ENCODE results near the gene TMC7.

Gene TMC7

GRCh38 chr16:18942061-18942460 is 41.7 kb upstream of the TMC7 start:
- no peaks in the 10 kb centered on the region for H3K27me3 ChIP-seq (replicated peaks; ENCODE audit: control insufficient read depth, insufficient read depth, low read length)
- H3K36me3 ChIP-seq (ENCODE audit: control insufficient read depth, insufficient read depth, low read length): no peaks in the 10 kb centered on the region
- TF ChIP-seq CTCF (IDR thresholded peaks at IDR 0.05; ENCODE audit: insufficient read depth, low read length, poor library complexity, severe bottlenecking): no peak
- DNase-seq (ENCODE audit: extremely low read depth, insufficient read length): no peak
- no peak overlapping the region for H3K4me3 ChIP-seq (replicated peaks; ENCODE audit: low read depth, low read length)

- H3K4me3 ChIP-seq (replicated peaks; ENCODE audit: low read depth, low read length): no peak overlapping the region
- H3K36me3 ChIP-seq (ENCODE audit: control insufficient read depth, insufficient read depth, low read length): no peaks in the 10 kb centered on the region
- no peak for TF ChIP-seq CTCF (IDR thresholded peaks at IDR 0.05; ENCODE audit: insufficient read depth, low read length, poor library complexity, severe bottlenecking)
- no peaks in the 10 kb centered on the region for H3K27me3 ChIP-seq (replicated peaks; ENCODE audit: control insufficient read depth, insufficient read depth, low read length)
- no peak for DNase-seq (ENCODE audit: extremely low read depth, insufficient read length)
Observed at GRCh38 chr16:18943414-18943813, 40.3 kb upstream of the TMC7 start.

- H3K36me3 ChIP-seq (ENCODE audit: control insufficient read depth, insufficient read depth, low read length): no peaks in the 10 kb centered on the region
- no peaks in the 10 kb centered on the region for H3K27me3 ChIP-seq (replicated peaks; ENCODE audit: control insufficient read depth, insufficient read depth, low read length)
- H3K4me3 ChIP-seq (replicated peaks; ENCODE audit: low read depth, low read length): no peak overlapping the region
- no peak for DNase-seq (ENCODE audit: extremely low read depth, insufficient read length)
- no peak for TF ChIP-seq CTCF (IDR thresholded peaks at IDR 0.05; ENCODE audit: insufficient read depth, low read length, poor library complexity, severe bottlenecking)
Observed at GRCh38 chr16:18945233-18945632, 38.5 kb upstream of the TMC7 start.

GRCh38 chr16:18948372-18949020 is 35.2 kb upstream of the TMC7 start:
- Histone ChIP-seq H3K27me3 (replicated peaks; ENCODE audit: control insufficient read depth, insufficient read depth, low read length) (no peaks in the 10 kb centered on the region), H3K36me3 (ENCODE audit: control insufficient read depth, insufficient read depth, low read length) (no peaks in the 10 kb centered on the region), H3K4me3 (replicated peaks; ENCODE audit: low read depth, low read length) (no peak overlapping the region)
- no peak for TF ChIP-seq CTCF (IDR thresholded peaks at IDR 0.05; ENCODE audit: insufficient read depth, low read length, poor library complexity, severe bottlenecking)
- DNase-seq (ENCODE audit: extremely low read depth, insufficient read length): no peak

GRCh38 chr16:18950469-18951185 is 33.1 kb upstream of the TMC7 start:
- TF ChIP-seq CTCF (IDR thresholded peaks at IDR 0.05; ENCODE audit: insufficient read depth, low read length, poor library complexity, severe bottlenecking): no peak
- H3K27me3 ChIP-seq (replicated peaks; ENCODE audit: control insufficient read depth, insufficient read depth, low read length): no peaks in the 10 kb centered on the region
- DNase-seq (ENCODE audit: extremely low read depth, insufficient read length): no peak
- H3K4me3 ChIP-seq (replicated peaks; ENCODE audit: low read depth, low read length): no peak overlapping the region
- no peaks in the 10 kb centered on the region for H3K36me3 ChIP-seq (ENCODE audit: control insufficient read depth, insufficient read depth, low read length)

All from GM06990 (cell line).